Measurements from ENCODE around the gene BAHCC1.
"Not testable (repeated sequence)": the region's sequence is repeated elsewhere in the genome, so short reads cannot be mapped to it uniquely, and the experiment has no call there.

The BAHCC1 gene

DNA sequence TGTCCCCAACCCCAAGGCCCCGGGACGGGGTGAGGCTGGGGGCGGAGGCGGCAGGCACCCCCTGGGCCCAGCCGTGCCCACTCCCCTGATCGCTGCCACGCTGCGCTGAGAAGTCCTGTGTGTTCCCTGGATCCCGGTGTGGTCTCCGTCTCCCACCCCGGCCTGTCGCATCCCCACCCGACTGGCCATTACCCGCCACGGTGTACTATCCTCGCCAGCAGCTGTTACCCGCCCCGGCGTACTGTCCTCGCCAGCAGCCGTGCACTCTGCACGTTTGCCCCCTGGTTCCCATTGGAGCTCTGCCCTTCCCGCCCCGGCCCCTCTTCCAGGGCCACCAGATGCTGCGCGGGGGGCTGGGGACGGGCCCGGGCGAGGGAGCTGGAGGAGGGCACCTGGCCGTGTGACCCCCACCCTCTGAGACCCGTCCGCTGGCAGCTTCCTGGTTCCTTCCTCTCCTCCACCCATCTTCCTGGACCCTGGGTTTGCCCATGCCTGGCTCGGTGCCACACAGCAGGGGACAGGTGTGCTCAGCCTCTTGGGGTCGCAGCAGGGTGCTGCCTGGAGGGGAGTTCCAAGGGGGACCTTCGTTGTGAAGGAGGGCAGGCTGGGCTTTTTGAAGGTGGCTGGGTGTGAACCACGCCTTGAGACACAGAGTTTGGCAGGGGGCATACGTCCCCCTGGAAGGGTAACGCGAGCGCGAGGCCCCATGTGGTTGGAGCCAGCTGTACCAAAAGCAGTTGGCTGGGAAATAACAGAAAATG is 19.7 kb downstream of the BAHCC1 start:
- no peak for DNase-seq

DNA sequence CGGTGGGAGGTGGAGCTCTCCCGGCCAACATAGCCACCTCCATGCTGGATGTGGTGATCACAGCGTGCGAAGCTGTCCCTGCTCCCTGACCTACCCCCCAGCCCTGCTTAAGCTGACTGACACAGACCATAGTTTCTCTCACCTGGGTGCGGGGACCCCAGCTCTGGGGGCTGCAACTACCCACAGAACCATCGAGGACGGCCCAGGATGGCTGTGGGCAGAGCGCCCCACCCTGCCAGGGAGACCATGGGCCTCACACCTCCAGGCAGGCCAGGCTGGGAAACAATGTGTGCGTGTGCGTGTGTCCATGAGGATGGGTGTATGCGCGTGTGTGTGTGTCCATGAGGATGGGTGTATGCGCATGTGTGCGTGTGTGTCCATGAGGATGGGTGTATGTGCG is 20.4 kb downstream of the BAHCC1 start:
- no peak for DNase-seq

DNA sequence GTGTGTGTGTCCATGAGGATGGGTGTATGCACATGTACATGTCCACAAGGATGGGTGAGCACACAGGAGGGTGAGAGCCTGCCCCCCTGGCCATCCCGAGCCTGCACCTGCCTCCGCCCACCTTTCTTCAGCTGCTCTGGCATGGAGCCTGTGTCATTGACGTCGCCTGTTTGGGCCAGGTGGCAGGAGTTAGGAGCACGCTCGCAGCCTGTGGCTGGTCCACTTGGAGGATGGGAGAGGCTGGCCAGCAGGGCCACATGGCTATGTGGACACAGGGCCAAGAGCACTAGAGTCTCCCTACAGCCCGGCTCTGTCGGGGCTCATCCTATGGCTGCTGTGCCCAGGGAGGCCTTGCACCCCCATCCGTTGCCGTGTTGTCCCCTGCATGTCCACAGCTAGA is 21.4 kb downstream of the BAHCC1 start:
- DNase-seq = no peak

GRCh38 chr17:81417049-81417878 is 22.0 kb downstream of the BAHCC1 start:
- no peak for DNase-seq

- DNase-seq = no peak
Observed at GRCh38 chr17:81417879-81418709, 22.8 kb downstream of the BAHCC1 start.

GRCh38 chr17:81418710-81419318 is 23.6 kb downstream of the BAHCC1 start:
- DNase-seq = no peak

GRCh38 chr17:81419319-81419885 is 24.1 kb downstream of the BAHCC1 start:
- DNase-seq = no peak

- no peak for DNase-seq
Observed at GRCh38 chr17:81419886-81420768, 24.9 kb downstream of the BAHCC1 start.

GRCh38 chr17:81420769-81421462 is 25.7 kb downstream of the BAHCC1 start:
- DNase-seq = no peak

GRCh38 chr17:81422776-81423697 is 27.8 kb downstream of the BAHCC1 start:
- DNase-seq = no peak

GRCh38 chr17:81423698-81424071 is 28.4 kb downstream of the BAHCC1 start:
- no peak for DNase-seq

DNA sequence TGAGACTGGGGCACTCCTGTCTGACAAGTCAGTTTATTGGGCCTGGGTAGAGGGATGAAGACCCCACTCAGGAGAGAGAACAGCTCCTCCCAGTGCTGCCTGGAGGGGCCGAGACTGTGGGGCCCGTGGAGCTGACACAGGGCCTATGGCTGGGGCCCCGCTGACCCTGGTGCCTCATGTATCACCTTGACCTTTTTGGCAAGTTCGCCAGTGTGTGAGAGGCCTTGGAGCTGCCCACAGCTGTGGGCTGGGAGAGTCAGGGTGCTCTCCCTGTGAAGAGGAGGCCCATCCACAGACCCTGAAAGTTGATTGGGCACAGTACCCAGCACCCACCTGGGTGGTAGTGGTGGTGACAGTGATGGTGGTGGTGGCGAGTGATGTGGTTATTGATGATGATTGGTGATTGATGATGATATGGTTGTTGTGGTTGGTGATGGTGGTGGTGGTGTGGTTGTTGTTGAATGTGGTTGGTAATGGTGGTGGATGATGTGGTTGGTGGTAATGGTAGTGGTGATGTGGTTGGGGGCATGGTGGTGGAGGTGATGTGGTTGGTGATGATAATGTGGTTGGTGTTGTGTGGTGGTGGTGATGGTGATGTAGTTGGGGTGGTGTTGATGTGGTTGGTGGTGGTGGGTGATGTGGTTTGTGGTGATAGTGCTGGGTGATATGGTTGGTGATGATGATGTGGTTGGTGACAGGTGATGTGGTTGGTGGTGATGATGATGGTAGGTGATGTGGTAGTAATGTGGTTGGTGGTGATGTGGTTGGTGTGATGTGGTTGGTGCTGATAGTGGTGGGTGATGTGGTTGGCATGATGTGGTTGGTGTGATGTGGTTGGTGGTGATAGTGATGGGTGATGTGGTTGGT is 29.1 kb downstream of the BAHCC1 start:
- no peak for DNase-seq

- not testable (repeated sequence) for DNase-seq
Observed at GRCh38 chr17:81425041-81425440, 29.8 kb downstream of the BAHCC1 start.

DNA sequence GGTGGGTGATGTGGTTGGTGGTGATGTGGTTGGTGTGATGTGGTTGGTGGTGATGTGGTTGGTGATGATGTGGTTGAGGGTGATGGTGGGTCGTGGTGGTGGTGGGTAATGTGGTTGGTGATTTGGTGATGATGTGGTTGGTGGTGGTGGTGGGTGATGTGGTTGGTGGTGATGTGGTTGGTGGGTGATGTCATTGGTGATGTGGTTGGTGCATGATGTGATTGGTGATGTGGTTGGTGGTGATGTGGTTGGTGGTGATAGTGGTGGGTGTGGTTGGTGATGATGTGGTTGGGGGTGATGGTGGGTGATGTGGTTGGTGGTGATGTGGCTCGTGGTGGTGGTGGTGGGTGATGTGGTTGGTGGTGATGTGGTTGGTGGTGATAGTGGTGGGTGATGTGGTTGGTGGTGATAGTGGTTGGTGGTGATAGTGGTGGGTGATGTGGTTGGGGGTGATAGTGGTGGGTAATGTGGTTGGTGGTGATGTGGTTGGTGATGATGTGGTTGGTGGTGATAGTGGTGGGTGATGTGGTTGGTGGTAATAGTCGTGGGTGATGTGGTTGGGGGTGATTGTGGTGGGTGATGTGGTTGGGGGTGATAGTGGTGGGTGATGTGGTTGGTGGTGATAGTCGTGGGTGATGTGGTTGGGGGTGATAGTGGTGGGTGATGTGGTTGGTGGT is 30.6 kb downstream of the BAHCC1 start:
- DNase-seq = not testable (repeated sequence)

DNA sequence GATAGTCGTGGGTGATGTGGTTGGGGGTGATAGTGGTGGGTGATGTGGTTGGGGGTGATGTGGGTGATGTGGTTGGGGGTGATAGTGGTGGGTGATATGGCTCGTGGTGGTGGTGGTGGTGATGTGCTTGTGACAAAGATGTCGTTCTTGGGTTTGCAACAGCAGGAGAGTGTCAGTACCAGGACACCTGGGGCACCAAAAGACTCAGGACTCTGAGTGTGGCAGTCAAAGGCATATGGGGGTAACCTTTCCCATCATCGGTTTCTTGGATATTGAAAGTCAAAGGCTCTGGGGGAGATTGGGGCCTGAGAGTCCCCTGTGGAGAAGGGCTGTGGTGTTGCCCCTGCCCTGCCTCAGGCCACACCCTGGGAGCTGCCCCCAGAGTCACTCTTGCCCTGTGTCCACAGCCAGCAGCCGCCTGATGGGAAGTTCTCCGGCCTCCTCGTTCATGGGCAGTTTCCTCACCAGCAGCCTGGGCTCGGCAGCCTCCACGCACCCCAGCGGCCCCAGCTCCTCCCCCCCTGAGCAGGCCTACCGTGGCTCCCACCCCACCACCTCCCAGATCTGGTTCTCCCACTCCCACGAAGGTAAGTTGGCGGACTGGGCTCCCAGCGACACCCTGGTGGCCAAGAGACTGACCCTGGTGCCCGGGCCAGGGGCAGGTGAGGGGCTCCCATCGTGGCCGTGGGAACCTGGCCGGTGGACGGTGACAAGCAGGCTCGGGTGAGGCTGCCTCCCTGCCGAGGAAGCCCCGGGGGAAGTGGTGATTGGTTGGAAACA is 31.3 kb downstream of the BAHCC1 start:
- no peak for DNase-seq

DNA sequence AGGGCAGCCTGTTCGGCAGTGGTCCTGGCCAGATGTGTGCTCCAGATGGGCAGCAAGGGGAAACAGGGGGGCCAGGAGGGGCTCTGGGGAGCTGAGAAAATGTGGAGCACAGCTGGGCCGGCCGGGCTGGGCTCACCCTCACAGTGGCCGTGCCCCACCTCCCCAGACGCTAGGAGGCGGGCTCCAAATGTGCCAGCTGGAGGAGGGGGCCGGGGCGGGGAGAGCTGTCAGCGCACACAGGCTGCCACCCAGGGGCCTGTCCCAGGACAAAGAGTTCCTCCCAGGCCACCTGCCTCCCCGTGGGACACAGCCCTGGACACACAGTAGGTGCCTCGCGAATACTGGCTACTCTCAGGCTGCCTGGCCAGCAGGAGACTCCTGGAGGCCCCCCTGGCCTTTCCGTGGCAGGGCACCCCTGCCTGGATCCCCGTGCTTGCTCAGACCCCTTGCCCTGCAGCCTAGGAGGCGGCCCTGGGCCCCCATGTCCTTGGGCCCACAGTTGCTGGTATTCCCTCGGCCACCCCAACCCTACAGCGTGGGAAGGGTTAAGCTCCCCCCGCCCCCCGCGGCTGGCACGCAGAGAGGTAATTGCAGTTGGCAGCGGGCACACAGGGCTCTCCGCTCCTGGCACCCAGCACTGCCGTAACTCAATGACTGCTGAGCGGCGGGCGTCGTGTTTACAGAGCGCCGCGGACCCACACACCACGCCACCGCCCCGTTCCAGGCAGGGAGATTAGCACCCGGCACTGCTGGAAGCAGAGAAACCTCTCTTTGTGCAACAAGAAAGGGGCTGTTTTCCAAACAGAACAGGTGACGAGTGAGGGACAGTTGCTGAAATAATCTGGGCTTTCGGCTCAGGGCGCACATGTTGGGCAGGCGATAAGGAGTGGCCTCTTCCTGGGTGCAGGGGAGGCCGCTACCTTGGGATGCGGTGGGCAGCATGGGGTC is 32.2 kb downstream of the BAHCC1 start:
- DNase-seq = no peak

Data from T-helper 1 cell (primary cell).